ENCODE data around the gene GPR37L1.

- TF ChIP-seq EZH2phosphoT487 (IDR thresholded peaks at IDR 0.05; ENCODE audit: low read length) = no peak
- TF ChIP-seq EZH2 (optimal IDR thresholded peaks at IDR 0.05; ENCODE audit: low read depth, low read length) = no peak
- TF ChIP-seq CTCF (IDR thresholded peaks at IDR 0.05; ENCODE audit: low read length) = no peak
Observed at GRCh38 chr1:202173993-202174392, 51.3 kb downstream of the GPR37L1 start.
